GM19452 (cell line): ENCODE measurements around the gene DHRSX.
"Not testable (repeated sequence)": the region's sequence is repeated elsewhere in the genome, so short reads cannot be mapped to it uniquely, and the experiment has no call there.

Experiments used
- ATAC-seq: cut with Tn5 transposase; IDR thresholded peaks from one replicate; pipeline ENCODE4 v1.9.1; 2021; ENCODE audit not compliant: unreplicated experiment

DHRSX gene

DNA sequence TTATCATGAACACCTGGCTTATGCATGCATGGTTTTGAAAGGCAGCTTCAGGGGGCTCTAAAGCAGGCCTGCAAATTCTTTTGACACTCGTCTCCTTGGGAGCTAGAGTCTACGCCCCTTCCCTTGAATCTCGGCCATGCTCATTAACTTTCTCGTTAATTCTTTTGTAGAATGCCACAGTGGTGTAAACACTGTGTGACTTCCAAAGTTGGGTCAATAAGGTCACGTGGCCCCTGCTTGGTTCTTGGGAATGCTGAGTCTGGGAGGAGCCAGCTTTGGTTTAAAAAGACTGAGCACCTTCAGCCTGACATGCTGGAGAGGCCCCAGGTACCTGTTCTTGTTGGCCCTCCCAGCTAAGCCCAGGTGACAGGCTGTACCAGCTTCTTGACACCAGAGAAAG is 228.4 kb downstream of the DHRSX start:
- no peak for ATAC-seq

DNA sequence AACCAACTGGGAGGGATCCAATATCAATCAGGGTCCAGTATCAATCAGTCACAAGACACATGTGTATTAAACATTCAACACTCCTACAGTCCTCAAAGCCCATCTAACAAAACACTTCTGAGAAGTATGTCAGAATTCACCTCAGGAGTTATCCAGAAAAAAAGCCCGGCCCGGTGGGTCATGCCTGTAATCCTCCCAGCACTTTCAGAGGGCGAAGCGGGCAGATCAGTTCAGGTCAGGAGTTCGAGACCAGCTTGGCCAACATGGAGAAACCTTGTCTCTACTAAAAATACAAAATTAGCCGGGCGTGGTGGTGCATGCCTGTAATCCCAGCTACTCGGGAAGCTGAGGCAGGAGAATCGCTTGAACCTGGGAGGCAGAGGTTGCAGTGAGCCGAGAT is 229.2 kb downstream of the DHRSX start:
- ATAC-seq = not testable (repeated sequence)

DNA sequence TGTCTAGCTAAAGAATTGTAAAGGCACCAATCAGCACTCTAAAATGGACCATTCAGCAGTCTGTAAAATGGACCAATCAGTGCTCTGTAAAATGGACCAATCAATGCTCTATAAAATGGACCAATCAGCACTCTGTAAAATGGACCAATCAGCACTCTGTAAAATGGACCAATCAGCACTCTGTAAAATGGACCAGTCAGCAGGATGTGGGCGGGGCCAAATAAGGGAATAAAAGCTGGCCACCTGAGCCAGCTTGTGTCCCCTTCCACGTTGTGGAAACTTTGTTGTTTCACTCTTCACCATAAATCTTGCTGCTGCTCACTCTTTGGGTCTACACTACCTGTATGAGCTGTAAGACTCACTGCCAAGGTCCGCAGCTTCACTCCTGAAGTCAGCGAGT is 230.0 kb downstream of the DHRSX start:
- not testable (repeated sequence) for ATAC-seq

DNA sequence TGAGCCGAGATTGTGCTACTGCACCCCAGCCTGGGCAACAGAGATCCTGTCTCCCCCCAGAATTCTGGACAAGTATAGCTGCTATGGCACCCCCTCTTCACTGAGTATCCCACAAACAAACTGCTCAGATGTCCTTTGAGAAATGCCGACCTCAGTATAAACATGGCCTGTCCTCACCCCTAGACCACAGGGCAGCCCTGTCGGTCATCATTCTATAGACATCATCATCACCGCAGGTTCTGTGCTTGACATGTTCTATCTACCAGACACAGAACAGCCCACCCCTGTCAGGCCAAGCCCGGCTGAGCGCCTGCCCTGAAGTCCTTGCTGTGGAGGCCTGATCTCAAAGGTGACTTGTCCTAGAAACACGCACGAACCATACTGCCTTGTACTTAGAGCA is 232.9 kb downstream of the DHRSX start:
- ATAC-seq = no peak

DNA sequence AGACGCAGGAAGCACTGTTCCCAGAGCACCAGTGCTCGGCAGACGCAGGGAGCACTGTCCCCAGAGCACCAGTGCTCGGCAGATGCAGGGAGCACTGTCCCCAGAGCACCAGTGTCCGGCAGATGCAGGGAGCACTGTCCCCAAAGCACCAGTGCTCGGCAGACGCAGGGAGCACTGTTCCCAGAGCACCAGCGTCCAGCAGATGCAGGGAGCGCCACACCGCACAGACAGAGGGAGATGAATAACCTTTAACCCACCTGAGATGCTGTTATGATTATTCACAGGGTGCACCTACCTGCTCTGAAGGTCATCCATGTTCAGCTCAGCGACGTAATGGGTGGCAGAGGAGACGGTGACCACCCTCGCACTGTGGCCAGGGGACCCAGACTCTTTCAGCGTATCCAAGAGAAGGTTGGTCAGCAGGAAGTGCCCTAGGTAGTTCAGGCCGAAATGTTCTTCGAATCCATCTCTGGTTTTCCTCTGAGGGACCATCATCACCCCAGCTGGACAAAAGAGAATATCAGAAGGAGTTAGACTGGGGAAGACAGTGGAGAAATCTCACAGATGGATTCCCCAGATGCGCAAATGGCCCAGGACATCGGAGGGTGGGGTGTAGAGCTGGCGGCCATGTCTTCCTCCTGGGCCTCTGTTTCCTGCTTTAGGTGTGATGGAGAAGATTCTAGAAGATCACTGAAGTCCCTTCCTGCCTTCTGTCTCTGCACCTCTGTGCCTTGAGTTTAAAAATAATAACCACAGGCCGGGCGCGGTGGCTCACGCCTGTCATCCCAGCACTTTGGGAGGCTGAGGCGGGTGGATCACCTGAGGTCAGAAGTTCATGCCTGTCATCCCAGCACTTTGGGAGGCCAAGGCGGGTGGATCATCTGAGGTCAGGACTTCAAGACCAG is 234.1 kb downstream of the DHRSX start:
- no peak for ATAC-seq

DNA sequence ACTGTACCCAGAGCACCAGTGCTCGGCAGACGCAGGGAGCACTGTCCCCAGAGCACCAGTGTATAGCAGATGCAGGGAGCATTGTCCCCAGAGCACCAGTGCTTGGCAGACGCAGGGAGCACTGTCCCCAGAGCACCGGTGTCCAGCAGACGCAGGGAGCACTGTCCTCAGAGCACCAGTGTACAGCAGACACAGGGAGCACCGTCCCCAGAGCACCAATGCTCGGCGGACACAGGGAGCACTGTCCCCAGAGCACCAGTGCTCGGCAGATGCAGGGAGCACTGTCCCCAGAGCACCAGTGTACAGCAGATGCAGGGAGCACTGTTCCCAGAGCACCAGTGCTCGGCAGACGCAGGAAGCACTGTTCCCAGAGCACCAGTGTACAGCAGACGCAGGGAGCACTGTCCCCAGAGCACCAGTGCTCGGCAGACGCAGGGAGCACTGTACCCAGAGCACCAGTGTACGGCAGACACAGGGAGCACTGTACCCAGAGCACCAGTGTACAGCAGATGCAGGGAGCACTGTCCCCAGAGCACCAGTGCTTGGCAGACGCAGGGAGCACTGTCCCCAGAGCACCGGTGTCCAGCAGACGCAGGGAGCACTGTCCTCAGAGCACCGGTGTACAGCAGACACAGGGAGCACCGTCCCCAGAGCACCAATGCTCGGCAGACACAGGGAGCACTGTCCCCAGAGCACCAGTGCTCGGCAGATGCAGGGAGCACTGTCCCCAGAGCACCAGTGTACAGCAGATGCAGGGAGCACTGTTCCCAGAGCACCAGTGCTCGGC is 234.9 kb downstream of the DHRSX start:
- ATAC-seq = not testable (repeated sequence)

DNA sequence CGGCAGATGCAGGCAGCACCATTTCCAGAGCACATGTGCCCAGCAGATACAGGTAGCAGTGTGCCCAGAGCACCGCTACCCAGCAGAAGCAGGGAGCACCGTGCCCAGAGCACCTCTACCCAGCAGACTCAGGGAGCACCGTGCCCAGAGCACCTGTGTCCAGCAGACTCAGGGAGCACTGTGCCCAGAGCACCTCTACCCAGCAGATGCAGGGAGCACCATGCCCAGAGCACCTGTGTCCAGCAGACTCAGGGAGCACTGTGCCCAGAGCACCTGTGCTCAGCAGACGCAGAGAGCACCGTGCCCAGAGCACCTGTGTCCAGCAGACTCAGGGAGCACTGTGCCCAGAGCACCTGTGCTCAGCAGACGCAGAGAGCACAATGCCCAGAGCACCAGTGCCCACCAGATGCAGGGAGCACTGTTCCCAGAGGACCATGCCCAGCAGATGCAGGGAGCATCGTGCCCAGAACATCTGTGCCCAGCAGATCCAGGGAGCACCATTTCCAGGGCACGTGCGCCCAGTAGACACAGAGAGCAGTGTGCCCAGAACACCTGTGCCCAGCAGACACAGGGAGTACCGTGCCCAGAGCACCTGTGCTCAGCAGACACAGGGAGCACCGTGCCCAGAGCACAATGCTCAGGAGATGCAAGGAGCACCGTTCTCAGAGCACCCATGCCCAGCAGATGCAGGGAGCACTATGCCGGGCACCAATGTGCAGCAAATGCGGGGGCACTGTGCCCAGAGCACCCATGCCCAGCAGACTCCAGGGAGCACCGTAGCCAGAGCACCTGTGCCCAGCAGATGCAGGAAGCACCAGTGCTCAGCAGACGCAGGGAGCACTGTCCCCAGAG is 236.4 kb downstream of the DHRSX start:
- no peak for ATAC-seq

DNA sequence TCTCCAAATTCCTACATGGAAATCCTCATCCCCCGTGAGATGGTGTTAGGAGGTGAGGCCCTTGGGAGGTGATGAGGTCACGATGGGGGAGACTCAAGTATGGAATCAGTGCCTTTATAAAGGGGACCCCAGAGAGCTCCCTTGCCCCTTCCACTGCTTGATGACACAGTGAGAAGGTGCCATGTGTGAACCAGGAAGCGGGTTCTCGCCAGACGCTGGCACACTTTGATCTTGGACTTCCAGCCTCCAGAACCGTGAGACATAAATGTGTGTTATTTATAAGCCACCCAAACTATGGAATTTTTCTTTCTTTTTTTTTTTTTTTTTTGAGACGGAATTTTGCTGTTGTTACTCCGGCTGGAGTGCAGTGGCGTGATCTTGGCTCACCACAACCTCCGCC is 237.6 kb downstream of the DHRSX start:
- no peak for ATAC-seq

DNA sequence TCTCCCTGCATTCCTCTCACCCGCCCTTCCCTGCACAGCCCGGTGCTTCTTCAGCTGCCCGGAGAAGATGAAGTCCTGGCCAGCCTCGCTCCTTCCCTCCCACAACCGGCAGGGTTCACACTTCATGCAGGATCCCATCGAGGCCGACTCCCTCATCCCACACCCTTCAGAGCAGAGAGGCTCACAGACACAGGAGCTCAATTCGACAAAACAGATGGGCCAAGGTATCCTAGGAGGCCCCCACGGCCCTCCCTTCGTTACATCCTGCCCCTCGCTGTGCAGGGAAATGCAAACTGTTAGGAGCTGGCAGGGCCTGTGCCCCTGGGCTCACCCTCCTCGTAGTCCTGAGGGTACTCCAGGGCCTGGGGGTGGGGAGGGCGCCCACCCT is 238.1 kb downstream of the DHRSX start:
- ATAC-seq = no peak

DNA sequence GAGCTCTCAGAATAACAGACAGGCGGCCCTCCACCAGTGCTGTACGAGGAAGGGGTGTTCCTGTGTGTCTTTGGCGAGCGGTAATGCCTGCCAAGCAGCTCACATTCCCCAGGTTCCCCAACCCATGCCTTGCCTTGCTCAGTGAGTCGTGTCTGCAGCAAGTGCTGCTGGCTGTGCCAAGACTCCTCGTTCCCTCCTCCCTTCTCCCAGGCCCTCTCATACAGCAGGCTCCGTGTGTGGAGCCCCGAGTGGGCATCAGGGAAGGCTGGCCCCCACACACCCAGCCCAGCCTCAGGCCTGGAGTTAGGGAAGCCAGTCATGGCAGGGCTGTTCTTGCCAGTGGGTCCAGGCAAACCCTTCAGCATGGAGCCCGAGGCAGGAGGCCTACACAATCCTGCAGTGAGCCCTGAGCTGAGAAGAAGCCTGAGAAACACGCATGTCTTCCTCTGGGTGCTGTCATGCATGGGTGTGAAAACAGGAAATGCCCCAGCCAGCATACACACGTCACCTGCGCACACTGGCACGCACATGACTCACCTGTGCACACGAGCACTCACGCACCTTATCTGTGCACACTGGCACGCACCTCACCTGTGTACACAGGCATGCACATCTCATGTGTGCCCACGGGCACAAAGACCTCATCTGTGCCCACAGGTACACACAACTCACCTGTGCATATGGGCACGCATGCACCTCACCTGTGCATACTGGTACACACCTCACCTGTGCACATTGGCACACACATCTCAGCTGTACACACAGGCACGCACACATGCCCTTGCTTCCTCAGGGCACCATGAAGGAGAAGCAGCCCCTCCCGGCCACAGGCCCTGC is 238.7 kb downstream of the DHRSX start:
- no peak for ATAC-seq

DNA sequence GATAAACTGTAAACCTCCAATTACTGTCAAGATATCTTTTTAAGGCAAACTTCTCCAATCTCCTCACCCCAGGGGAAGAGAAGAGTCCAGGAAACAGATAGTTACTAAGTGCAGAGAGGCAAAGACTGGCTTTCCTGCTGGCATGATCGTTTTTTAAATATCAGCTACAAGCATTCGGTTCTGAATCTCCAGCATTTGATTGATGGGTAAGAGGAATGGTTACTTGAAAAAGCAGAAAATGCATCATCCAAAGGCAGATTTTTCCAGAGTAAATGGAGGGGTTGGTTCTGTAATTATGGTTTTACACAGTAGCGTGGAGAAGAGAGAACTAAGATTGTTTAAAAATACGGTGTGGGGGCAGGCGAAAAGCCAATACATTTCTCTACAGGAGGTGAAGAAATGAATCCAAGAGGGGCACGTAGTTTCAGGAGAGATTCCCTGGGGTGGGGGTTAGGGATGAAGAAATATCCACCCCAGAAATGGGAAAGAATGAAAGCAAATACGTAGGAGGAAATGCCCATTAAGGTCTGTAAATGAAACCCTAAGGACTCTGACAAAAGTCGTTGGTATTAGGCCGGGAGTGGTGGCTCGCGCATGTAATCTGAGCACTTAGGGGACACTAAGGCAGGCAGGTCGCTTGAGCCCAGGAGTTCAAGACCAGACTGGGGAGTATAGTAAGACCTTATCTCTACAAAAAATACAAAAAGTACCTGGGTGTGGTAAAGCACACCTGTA is 248.3 kb downstream of the DHRSX start:
- ATAC-seq = no peak

DNA sequence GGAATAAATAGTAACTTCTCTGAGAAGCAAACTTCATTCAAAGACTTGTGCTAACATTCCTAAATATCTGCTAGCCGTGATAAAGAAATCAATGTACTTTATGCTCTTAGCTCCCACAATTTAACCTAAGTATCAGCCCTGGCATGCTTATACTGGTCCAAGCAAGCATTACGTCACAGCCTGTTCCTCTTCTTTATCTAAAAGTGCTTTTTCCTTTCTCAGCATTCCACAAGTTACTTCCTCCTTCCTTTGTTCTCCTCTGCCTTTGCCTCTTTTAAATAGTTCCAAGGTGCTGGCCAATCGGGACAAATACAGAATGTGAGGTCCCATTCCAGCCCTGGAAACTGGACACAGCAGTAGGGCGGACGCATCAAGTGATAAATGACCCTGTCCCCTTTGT is 249.6 kb downstream of the DHRSX start:
- no peak for ATAC-seq

DNA sequence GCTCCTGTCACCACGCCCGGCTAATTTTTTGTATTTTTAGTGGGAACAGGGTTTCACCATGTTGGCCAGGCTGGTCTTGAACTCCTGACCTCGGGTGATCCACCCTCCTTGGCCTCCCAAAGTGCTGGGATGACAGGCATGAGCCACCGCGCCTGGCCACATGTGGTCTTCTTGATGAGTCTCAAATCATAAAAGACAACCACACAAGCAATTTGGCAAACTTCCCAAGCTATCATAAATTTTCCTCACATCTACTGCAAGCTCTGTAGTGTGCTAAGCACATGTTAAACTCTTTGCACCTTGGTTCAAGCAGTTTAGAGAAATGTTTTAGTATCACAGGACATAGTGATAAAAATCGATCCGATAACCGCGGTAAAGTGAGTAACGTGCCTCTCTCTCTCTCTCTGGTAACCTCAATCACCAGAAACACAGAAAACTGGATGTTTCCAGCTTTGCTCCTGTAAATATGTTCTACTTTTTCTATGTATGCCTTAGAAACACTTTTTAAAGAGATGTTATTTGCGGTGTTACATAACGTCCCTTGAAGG is 256.8 kb downstream of the DHRSX start:
- ATAC-seq = no peak

DNA sequence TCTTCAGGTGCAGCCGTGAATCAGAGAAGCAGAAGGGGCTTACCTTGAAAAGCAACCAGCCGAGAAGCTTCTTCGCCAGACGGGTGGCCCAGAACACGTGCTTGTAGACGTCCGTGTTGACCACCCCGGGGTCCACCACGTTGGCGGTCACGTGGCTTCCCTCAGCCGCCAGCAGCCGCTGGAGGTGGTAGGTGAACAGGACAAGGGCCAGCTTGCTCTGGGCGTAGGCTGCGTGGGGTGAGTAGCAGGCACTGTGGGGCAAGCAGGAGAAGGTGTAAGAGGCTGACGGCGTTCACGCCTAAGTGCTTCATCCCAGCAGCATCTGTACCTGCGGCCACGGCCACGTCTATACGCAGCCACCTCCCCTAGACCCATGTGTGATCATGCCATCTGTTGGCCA is 257.8 kb downstream of the DHRSX start:
- no peak for ATAC-seq

DNA sequence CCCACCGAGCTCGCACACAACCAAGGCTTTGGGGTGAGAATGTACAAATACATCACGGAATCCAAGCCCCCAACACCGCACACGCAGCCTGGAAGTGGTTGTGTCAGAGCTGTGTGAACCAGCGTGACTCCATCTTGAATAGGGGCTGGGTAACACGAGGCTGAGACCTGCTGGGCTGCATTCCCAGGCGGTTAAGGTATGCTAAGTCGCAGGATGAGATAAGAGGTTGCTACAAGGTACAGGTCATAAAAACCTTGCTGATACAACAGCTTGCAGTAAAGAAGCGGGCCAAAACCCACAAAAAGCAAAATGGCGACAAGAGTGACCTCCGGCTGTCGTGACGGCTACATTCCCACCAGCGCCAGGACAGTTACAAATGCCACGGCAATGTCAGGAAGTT is 258.4 kb downstream of the DHRSX start:
- no peak for ATAC-seq

DNA sequence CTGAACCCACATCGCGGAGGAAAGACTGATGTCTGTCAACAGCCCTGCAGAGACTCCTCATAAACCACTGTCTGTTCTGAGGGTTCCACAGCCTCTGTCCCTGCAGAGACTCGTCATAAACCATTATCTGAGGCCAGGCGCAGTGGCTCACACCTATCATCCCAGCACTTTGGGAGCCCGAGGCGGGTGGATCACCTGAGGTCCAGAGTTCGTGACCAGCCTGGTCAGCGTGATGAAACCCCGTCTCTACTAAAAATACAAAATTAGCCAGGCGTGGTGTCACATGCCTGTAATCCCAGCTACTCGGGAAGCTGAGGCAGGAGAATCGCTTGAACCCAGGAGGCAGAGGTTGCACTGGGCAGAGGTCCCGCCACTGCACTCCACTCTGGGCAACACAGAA is 259.3 kb downstream of the DHRSX start:
- not testable (repeated sequence) for ATAC-seq

DNA sequence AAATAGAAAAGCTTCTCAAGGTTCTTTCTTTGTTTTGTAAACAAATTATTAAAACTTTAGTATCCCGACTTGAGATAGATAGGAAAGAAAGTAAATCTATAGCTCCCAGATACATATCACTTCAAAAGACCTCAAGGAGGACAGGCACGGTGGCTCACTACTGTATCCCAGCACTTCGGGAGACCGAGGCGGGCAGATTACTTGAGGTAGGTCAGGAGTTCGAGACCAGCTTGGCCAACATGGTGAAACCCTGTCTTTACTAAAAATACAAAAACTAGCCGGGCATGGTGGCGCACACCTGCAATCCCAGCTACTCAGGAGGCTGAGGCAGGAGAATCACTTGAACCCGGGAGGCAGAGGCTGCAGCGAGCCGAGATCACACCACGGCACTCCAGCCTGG is 260.0 kb downstream of the DHRSX start:
- ATAC-seq = not testable (repeated sequence)

DNA sequence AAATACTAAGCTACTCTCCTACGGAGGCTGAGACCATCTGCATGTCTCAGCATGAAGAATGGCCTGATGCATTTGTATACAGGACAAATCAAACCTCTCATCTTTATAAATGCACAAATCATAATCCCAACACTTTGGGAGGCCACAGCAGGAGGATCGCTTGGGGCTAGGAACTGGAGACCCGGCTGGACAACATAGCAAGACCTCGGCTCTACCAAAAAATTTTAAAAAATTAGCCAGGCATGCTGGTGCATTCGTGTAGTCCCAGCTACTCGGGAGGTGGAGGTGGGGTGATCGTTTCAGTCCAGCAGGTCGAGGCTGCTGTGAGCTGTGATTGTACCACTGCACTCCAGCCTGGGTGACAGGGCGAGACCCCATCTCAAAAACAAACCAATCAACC is 262.8 kb downstream of the DHRSX start:
- ATAC-seq = no peak

DNA sequence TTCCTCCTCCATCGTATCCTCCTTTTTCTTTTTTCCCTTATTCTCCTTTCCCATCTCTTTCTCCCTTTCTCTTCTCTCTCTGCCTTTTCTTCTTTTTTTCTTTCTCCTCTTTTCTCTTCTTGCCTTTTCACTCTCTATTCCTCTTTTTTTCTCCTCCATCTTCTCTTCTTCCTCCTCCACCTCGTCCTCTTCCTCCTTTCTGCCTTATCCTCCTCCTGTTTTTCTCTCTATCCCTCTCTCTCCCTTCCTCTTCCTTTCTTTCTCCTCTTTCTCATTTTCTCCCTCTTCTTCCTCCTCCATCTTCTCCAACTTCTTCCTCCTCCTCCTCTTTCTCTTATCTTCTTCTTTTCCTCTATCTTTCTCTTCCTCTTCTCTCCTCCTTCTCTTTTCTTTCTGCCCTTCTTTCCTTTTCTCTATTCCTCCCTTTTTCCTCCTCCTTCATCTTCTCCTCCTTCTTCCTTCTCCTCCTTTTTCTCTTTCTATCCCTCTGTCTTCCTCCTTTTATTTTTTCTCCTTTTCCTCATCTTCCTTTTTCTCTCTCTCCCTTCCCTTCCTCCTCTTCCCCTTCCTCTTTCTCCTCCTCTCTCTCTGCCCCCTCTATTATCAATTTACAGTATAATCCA is 269.1 kb downstream of the DHRSX start:
- no peak for ATAC-seq
